ENCODE results near the gene TPP2. TPM values are rescaled to one million over a fixed set of nuclear protein-coding genes. Genes with fewer than 3 reads are reported as not detected.

The TPP2 gene
- total RNA-seq, 1 experiment from 2014 or later, result 36.7 TPM

DNA sequence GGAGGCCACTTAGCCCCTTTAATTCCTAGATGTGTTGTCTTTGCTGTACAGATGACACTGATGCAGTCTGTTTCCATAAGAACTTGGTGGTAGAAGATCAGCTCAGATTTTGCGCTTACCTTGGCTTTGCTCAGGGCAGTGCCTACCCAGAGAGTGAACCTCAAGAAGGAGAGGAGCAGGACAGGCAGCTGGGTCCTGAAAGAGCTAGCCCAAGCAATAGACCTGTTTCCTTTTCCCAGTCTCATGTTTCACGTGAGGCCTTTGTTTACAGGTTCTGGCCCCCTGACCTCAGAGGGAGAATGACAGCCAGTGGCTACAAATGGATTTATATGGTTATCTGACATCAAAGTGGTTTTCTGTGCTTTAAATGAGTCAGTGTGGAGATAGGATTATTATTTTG lies 58.0 kb downstream of the TPP2 start:
- Histone ChIP-seq H3K9me2 (ENCODE audit: insufficient read depth) (no peaks in the 10 kb centered on the region), H2AFZ (ENCODE audit: low read depth, low read length, poor library complexity, severe bottlenecking) (no peak overlapping the region), H3K9me3 (ENCODE audit: control insufficient read depth in 1 of 2, insufficient read depth in 1 of 2, low read depth in 1 of 2, low read length in 2 of 2) (no peaks in the 10 kb centered on the region; a peak in 1 of 4 replicates), H3K4me2 (ENCODE audit: low read length) (no peak overlapping the region), H4K20me1 (ENCODE audit: insufficient read depth) (no peaks in the 10 kb centered on the region), H3K79me2 (ENCODE audit: insufficient read depth, low read length) (no peaks in the 10 kb centered on the region), H3K4me1 (ENCODE audit: control insufficient read depth in 1 of 2, insufficient read depth in 2 of 2, low read length in 2 of 2) (no peaks in the 10 kb centered on the region), H3K4me3 (replicated peaks in 1 of 2; ENCODE audit: low read depth in 1 of 2, low read length in 2 of 2) (no peak overlapping the region), H3K9ac (ENCODE audit: low read length) (no peak overlapping the region), H3K36me3 (ENCODE audit: control insufficient read depth in 1 of 2, insufficient read depth in 2 of 2, low read length in 2 of 2) (peaks cover 16 to 35% of the 10 kb centered on the region in 2 experiments), H3K27ac (ENCODE audit: low read depth, low read length) (no peak overlapping the region), H3K27me3 (ENCODE audit: insufficient read depth, low read length) (no peaks in the 10 kb centered on the region)
- TF ChIP-seq YY1 (IDR thresholded peaks at IDR 0.05; ENCODE audit: extremely low read depth, insufficient replicate concordance, low read depth, low read length), result no peak
- TF ChIP-seq MAX (IDR thresholded peaks at IDR 0.05), result no peak
- TF ChIP-seq, protein P1, sequence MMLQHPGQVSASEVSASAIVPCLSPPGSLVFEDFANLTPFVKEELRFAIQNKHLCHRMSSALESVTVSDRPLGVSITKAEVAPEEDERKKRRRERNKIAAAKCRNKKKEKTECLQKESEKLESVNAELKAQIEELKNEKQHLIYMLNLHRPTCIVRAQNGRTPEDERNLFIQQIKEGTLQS (IDR thresholded peaks at IDR 0.05), result no peak
- no peak for TF ChIP-seq RAD21 (IDR thresholded peaks at IDR 0.05; ENCODE audit: low read depth)
- TF ChIP-seq, protein P2, sequence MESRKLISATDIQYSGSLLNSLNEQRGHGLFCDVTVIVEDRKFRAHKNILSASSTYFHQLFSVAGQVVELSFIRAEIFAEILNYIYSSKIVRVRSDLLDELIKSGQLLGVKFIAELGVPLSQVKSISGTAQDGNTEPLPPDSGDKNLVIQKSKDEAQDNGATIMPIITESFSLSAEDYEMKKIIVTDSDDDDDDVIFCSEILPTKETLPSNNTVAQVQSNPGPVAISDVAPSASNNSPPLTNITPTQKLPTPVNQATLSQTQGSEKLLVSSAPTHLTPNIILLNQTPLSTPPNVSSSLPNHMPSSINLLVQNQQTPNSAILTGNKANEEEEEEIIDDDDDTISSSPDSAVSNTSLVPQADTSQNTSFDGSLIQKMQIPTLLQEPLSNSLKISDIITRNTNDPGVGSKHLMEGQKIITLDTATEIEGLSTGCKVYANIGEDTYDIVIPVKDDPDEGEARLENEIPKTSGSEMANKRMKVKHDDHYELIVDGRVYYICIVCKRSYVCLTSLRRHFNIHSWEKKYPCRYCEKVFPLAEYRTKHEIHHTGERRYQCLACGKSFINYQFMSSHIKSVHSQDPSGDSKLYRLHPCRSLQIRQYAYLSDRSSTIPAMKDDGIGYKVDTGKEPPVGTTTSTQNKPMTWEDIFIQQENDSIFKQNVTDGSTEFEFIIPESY (IDR thresholded peaks at IDR 0.05; ENCODE audit: extremely low read depth, insufficient replicate concordance, low read length), result no peak
- no peak for TF ChIP-seq ZNF274 (IDR thresholded peaks at IDR 0.05; ENCODE audit: low read depth, low read length)
- no peak for TF ChIP-seq TCF7L2 (IDR thresholded peaks at IDR 0.05; ENCODE audit: borderline replicate concordance, extremely low read depth, insufficient read depth, insufficient read length)
- no peak for TF ChIP-seq EZH2 (IDR thresholded peaks at IDR 0.05)
- TF ChIP-seq EGR1 (IDR thresholded peaks at IDR 0.05; ENCODE audit: low read depth), result no peak
- TF ChIP-seq JUND (IDR thresholded peaks at IDR 0.05), result no peak
- no peak for TF ChIP-seq POLR2AphosphoS5 (IDR thresholded peaks at IDR 0.05; ENCODE audit: low read depth, low read length)
- TF ChIP-seq SP1 (IDR thresholded peaks at IDR 0.05; ENCODE audit: low read depth), result no peak
- no peak for TF ChIP-seq SIN3A (IDR thresholded peaks at IDR 0.05; ENCODE audit: low read depth)
- no peak for TF ChIP-seq CTCF (IDR thresholded peaks at IDR 0.05 in 2 of 3, conservative IDR thresholded peaks at IDR 0.05 in 1 of 3; ENCODE audit: borderline replicate concordance in 1 of 3, insufficient read depth in 1 of 3, low read depth in 2 of 3, low read length in 2 of 3)
- TF ChIP-seq SRF (IDR thresholded peaks at IDR 0.05; ENCODE audit: low read depth), result no peak
- TF ChIP-seq, protein P3, sequence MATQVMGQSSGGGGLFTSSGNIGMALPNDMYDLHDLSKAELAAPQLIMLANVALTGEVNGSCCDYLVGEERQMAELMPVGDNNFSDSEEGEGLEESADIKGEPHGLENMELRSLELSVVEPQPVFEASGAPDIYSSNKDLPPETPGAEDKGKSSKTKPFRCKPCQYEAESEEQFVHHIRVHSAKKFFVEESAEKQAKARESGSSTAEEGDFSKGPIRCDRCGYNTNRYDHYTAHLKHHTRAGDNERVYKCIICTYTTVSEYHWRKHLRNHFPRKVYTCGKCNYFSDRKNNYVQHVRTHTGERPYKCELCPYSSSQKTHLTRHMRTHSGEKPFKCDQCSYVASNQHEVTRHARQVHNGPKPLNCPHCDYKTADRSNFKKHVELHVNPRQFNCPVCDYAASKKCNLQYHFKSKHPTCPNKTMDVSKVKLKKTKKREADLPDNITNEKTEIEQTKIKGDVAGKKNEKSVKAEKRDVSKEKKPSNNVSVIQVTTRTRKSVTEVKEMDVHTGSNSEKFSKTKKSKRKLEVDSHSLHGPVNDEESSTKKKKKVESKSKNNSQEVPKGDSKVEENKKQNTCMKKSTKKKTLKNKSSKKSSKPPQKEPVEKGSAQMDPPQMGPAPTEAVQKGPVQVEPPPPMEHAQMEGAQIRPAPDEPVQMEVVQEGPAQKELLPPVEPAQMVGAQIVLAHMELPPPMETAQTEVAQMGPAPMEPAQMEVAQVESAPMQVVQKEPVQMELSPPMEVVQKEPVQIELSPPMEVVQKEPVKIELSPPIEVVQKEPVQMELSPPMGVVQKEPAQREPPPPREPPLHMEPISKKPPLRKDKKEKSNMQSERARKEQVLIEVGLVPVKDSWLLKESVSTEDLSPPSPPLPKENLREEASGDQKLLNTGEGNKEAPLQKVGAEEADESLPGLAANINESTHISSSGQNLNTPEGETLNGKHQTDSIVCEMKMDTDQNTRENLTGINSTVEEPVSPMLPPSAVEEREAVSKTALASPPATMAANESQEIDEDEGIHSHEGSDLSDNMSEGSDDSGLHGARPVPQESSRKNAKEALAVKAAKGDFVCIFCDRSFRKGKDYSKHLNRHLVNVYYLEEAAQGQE (IDR thresholded peaks at IDR 0.05; ENCODE audit: low read depth), result no peak
- TF ChIP-seq POLR2A (IDR thresholded peaks at IDR 0.05; ENCODE audit: borderline replicate concordance, extremely low read depth, insufficient read depth, insufficient read length), result no peak
- RAD21 ChIA-PET (ENCODE audit: low non-redundant PET in 1 of 2, low total read pairs in 2 of 2, uncharacterized antibody in 2 of 2, unreplicated experiment in 2 of 2), result no interaction called here
- POLR2A ChIA-PET, result no interaction called here
- CTCF ChIA-PET, result no interaction called here
- ATAC-seq, result no peak
- no peak for DNase-seq (ENCODE audit: low read depth, low spot score)
- intact Hi-C loops (cut with micrococcal nuclease), result no loop called here
- no TSS peak for BruUV-seq (replicated peaks)
